SU-DHL-6 (cell line): ENCODE results near the gene RPH3AL.

Experiments
- EZH2phosphoT487 ChIP-seq: fragments of 200-600 bp; sonication (generic), shearing (Covaris generic); conservative IDR thresholded peaks from 2 replicates; pipeline ENCODE4 v1.6.1; 2018; ENCODE audit warnings: mild to moderate bottlenecking, antibody characterized with exemption, low read length, moderate library complexity, mixed read lengths
- TF ChIP-seq, protein P1 (sequence below): fragments of 200-600 bp; sonication (generic); IDR thresholded peaks from one replicate; pipeline ENCODE4 v1.5.1; 2017; ENCODE audit warnings: antibody characterized with exemption, mild to moderate bottlenecking, low read length, moderate library complexity; ENCODE audit not compliant: insufficient read depth, poor library complexity, severe bottlenecking

GRCh38 chr17:289409-289808 is 63.2 kb downstream of the RPH3AL start:
- TF ChIP-seq, protein P1, sequence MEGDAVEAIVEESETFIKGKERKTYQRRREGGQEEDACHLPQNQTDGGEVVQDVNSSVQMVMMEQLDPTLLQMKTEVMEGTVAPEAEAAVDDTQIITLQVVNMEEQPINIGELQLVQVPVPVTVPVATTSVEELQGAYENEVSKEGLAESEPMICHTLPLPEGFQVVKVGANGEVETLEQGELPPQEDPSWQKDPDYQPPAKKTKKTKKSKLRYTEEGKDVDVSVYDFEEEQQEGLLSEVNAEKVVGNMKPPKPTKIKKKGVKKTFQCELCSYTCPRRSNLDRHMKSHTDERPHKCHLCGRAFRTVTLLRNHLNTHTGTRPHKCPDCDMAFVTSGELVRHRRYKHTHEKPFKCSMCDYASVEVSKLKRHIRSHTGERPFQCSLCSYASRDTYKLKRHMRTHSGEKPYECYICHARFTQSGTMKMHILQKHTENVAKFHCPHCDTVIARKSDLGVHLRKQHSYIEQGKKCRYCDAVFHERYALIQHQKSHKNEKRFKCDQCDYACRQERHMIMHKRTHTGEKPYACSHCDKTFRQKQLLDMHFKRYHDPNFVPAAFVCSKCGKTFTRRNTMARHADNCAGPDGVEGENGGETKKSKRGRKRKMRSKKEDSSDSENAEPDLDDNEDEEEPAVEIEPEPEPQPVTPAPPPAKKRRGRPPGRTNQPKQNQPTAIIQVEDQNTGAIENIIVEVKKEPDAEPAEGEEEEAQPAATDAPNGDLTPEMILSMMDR: no peak
- TF ChIP-seq EZH2phosphoT487: no peak
